Neuronal stem cell (in vitro differentiated cells): ENCODE data around the gene UNC13C.

ENCODE experiments used
- DNase-seq: peaks from one replicate; pipeline ENCODE4 v3.0.0-alpha.2; 2013; ENCODE audit warnings: low spot score
- H2AFZ ChIP-seq: one replicate; pipeline ENCODE4 v1.6.1; 2013; ENCODE audit warnings: mild to moderate bottlenecking, low read length, inconsistent platforms
- H2AK5ac ChIP-seq: 2 replicates; pipeline ENCODE4 v1.6.1; 2013; ENCODE audit warnings: low read depth, mild to moderate bottlenecking, inconsistent platforms, low read length, moderate library complexity, mixed read lengths
- H2BK120ac ChIP-seq: 2 replicates; pipeline ENCODE4 v1.6.1; 2013; ENCODE audit warnings: low read depth, mild to moderate bottlenecking, inconsistent platforms, low read length, moderate library complexity, mixed read lengths
- H2BK12ac ChIP-seq: one replicate; pipeline ENCODE4 v1.6.1; 2013; ENCODE audit warnings: low read length, inconsistent platforms
- H2BK15ac ChIP-seq: 2 replicates; pipeline ENCODE4 v1.6.1; 2013; ENCODE audit warnings: mild to moderate bottlenecking, low read length, inconsistent platforms, mixed read lengths
- H2BK5ac ChIP-seq: one replicate; pipeline ENCODE4 v1.6.1; 2013; ENCODE audit warnings: inconsistent platforms, mild to moderate bottlenecking, low read length, moderate library complexity
- H3K14ac ChIP-seq: one replicate; pipeline ENCODE4 v1.6.1; 2013; ENCODE audit warnings: low read length, inconsistent platforms
- H3K18ac ChIP-seq: 2 replicates; pipeline ENCODE4 v1.6.1; 2013; ENCODE audit warnings: low read length, inconsistent platforms
- H3K23ac ChIP-seq: 2 replicates; pipeline ENCODE4 v1.6.1; 2013; ENCODE audit warnings: low read depth, mild to moderate bottlenecking, mixed read lengths, low read length, inconsistent platforms; ENCODE audit not compliant: poor library complexity
- H3K27ac ChIP-seq: replicated peaks from 3 replicates; pipeline ENCODE4 v1.5.1; 2013; ENCODE audit warnings: low read length, inconsistent platforms
- H3K27me3 ChIP-seq, 3 experiments: 2 replicates each; pipeline ENCODE4 v1.6.1; 2013; ENCODE audit warnings: low read length in 3 of 3, mild to moderate bottlenecking in 2 of 3, inconsistent platforms in 1 of 3, low read depth in 1 of 3, mixed read lengths in 1 of 3, moderate library complexity in 1 of 3; ENCODE audit not compliant: control insufficient read depth in 3 of 3, insufficient read depth in 3 of 3
- H3K36me3 ChIP-seq, 2 donors: replicated peaks in 1 of 2; 2 replicates each; pipeline ENCODE4 v1.6.1; 2013; ENCODE audit warnings: low read length in 2 of 2; ENCODE audit not compliant: control insufficient read depth in 2 of 2, insufficient read depth in 2 of 2
- H3K4ac ChIP-seq: 2 replicates; pipeline ENCODE4 v1.6.1; 2013; ENCODE audit warnings: inconsistent platforms, mild to moderate bottlenecking, low read length, moderate library complexity
- H3K4me1 ChIP-seq, 2 donors: 1 replicate in 1 of 2; 2 replicates in 1 of 2; pipeline ENCODE4 v1.6.1; 2013; ENCODE audit warnings: low read length in 2 of 2, low read depth in 1 of 2; ENCODE audit not compliant: control insufficient read depth in 2 of 2, insufficient read depth in 1 of 2
- H3K4me2 ChIP-seq: one replicate; pipeline ENCODE4 v1.6.1; 2013; ENCODE audit warnings: mild to moderate bottlenecking, low read length, inconsistent platforms; ENCODE audit not compliant: insufficient read depth, poor library complexity, severe bottlenecking
- H3K4me3 ChIP-seq, 2 donors: 2 replicates each; pipeline ENCODE4 v1.5.1; 2013; ENCODE audit warnings: low read length in 2 of 2, mild to moderate bottlenecking in 2 of 2, inconsistent platforms in 1 of 2, moderate library complexity in 1 of 2
- H3K79me1 ChIP-seq: one replicate; pipeline ENCODE4 v1.6.1; 2013; ENCODE audit warnings: low read depth, mild to moderate bottlenecking, inconsistent platforms, low read length, moderate library complexity
- H3K9ac ChIP-seq: one replicate; pipeline ENCODE4 v1.6.1; 2013; ENCODE audit warnings: mild to moderate bottlenecking, low read depth, low read length, inconsistent platforms; ENCODE audit not compliant: poor library complexity
- H3K9me3 ChIP-seq, 2 donors: replicated peaks in 1 of 2; 2 replicates each; pipeline versions ENCODE3 to v1.6.1; 2013; ENCODE audit warnings: low read length in 2 of 2, mild to moderate bottlenecking in 2 of 2, inconsistent platforms in 1 of 2, low read depth in 1 of 2, mixed read lengths in 1 of 2, moderate library complexity in 1 of 2; ENCODE audit not compliant: control insufficient read depth in 2 of 2, insufficient read depth in 1 of 2
- H4K8ac ChIP-seq: one replicate; pipeline ENCODE4 v1.6.1; 2013; ENCODE audit warnings: low read depth, mild to moderate bottlenecking, inconsistent platforms, low read length, moderate library complexity
- H4K91ac ChIP-seq: one replicate; pipeline ENCODE4 v1.6.1; 2013; ENCODE audit warnings: low read length, low read depth, mild to moderate bottlenecking, inconsistent platforms; ENCODE audit not compliant: poor library complexity
- WGBS, 2 donors: extraction: QIAGEN DNeasy Blood & Tissue Kit; methylation state at CpG; one replicate each; pipeline ENCODE4 v1.1.7; 2013; ENCODE audit warnings: missing lambda C conversion rate in 2 of 2, mixed read lengths in 1 of 2; ENCODE audit not compliant: insufficient read length in 2 of 2, insufficient replicate concordance in 1 of 2; ENCODE audit errors: extremely low coverage in 2 of 2; 5-methylcytosine and 5-hydroxymethylcytosine counted together

Gene UNC13C

GRCh38 chr15:54282228-54282836 lies 304.1 kb downstream of the UNC13C start:
- Histone ChIP-seq H2BK5ac (no peak overlapping the region), H3K4me2 (no peak overlapping the region), H2AFZ (no peak overlapping the region), H2BK12ac (no peak overlapping the region), H2AK5ac (no peak overlapping the region), H3K4me3 (no peak overlapping the region), H2BK120ac (no peak overlapping the region), H4K8ac (no peak overlapping the region), H3K36me3 (no peaks in the 10 kb centered on the region), H4K91ac (no peak overlapping the region), H3K4ac (peak overlapping the region; percentile 76), H3K27me3 (no peaks in the 10 kb centered on the region), H3K79me1 (no peaks in the 10 kb centered on the region), H3K18ac (no peak overlapping the region), H3K9me3 (peaks cover 0 to 2% of the 10 kb centered on the region in 2 donors), H3K27ac (no peak overlapping the region), H3K14ac (no peak overlapping the region), H3K23ac (no peak overlapping the region), H2BK15ac (no peak overlapping the region), H3K9ac (no peak overlapping the region), H3K4me1 (no peaks in the 10 kb centered on the region)
- no peak for DNase-seq
- no CpG with 5 or more reads among the region's 6 CpGs for WGBS, 2 donors

GRCh38 chr15:54288049-54288448 lies 309.8 kb downstream of the UNC13C start:
- Histone ChIP-seq H3K27me3 (no peaks in the 10 kb centered on the region), H2AK5ac (no peak overlapping the region), H2BK15ac (no peak overlapping the region), H3K18ac (no peak overlapping the region), H3K79me1 (no peaks in the 10 kb centered on the region), H4K91ac (no peak overlapping the region), H3K4ac (no peak overlapping the region), H3K23ac (no peak overlapping the region), H3K9me3 (no peaks in the 10 kb centered on the region), H2BK5ac (no peak overlapping the region), H4K8ac (no peak overlapping the region), H2BK120ac (no peak overlapping the region), H3K4me1 (no peaks in the 10 kb centered on the region), H3K36me3 (no peaks in the 10 kb centered on the region), H2BK12ac (no peak overlapping the region), H2AFZ (no peak overlapping the region), H3K27ac (no peak overlapping the region), H3K9ac (no peak overlapping the region), H3K14ac (no peak overlapping the region), H3K4me3 (no peak overlapping the region), H3K4me2 (no peak overlapping the region)
- DNase-seq: no peak
- WGBS, 2 donors: no CpG with 5 or more reads among the region's 1 CpG

GRCh38 chr15:54289590-54290136 lies 311.4 kb downstream of the UNC13C start:
- Histone ChIP-seq H3K79me1 (no peaks in the 10 kb centered on the region), H2BK5ac (no peak overlapping the region), H3K23ac (no peak overlapping the region), H3K4me2 (no peak overlapping the region), H3K9ac (no peak overlapping the region), H3K27ac (no peak overlapping the region), H3K4ac (no peak overlapping the region), H2AK5ac (no peak overlapping the region), H4K8ac (no peak overlapping the region), H3K4me3 (no peak overlapping the region), H2AFZ (no peak overlapping the region), H2BK12ac (no peak overlapping the region), H2BK15ac (no peak overlapping the region), H3K4me1 (no peaks in the 10 kb centered on the region), H4K91ac (no peak overlapping the region), H3K18ac (no peak overlapping the region), H2BK120ac (no peak overlapping the region), H3K9me3 (no peaks in the 10 kb centered on the region), H3K14ac (no peak overlapping the region), H3K36me3 (no peaks in the 10 kb centered on the region), H3K27me3 (no peaks in the 10 kb centered on the region)
- no peak for DNase-seq
- WGBS, 2 donors: no CpG with 5 or more reads among the region's 4 CpGs

GRCh38 chr15:54298396-54298795 lies 320.2 kb downstream of the UNC13C start:
- H3K14ac ChIP-seq: no peak overlapping the region
- no peaks in the 10 kb centered on the region for H3K9me3 ChIP-seq
- no peak overlapping the region for H2AK5ac ChIP-seq
- H3K27me3 ChIP-seq: no peaks in the 10 kb centered on the region
- no CpG with 5 or more reads among the region's 3 CpGs for WGBS, 2 donors
- H2BK12ac ChIP-seq: no peak overlapping the region
- no peak overlapping the region for H2AFZ ChIP-seq
- no peak overlapping the region for H3K4me2 ChIP-seq
- no peak overlapping the region for H2BK120ac ChIP-seq
- H3K4ac ChIP-seq: no peak overlapping the region
- H2BK15ac ChIP-seq: no peak overlapping the region
- no peaks in the 10 kb centered on the region for H3K4me1 ChIP-seq
- no peak overlapping the region for H3K9ac ChIP-seq
- H3K18ac ChIP-seq: no peak overlapping the region
- DNase-seq: no peak
- no peak overlapping the region for H3K23ac ChIP-seq
- H4K91ac ChIP-seq: no peak overlapping the region
- no peak overlapping the region for H3K4me3 ChIP-seq
- H3K36me3 ChIP-seq: no peaks in the 10 kb centered on the region
- H4K8ac ChIP-seq: no peak overlapping the region
- H3K79me1 ChIP-seq: no peaks in the 10 kb centered on the region
- H3K27ac ChIP-seq: no peak overlapping the region
- H2BK5ac ChIP-seq: no peak overlapping the region
